Activated naive CD8-positive, alpha-beta T cell treated with anti-CD3 and anti-CD28 coated beads for 36 hours (primary cell): Measurements from ENCODE around the gene BRIP1. TPM values are rescaled to one million over a fixed set of nuclear protein-coding genes. Genes with fewer than 3 reads are reported as not detected.

Experiments used
- DNase-seq: peaks from one replicate; pipeline ENCODE4 v3.0.0; 2021
- H3K27ac Mint-ChIP-seq: one replicate; pipeline ENCODE4 v1.8.0; 2022; ENCODE audit warnings: mild to moderate bottlenecking, moderate library complexity, mixed read lengths
- H3K27me3 Mint-ChIP-seq: one replicate; pipeline ENCODE4 v1.8.0; 2022; ENCODE audit warnings: mild to moderate bottlenecking, mixed read lengths
- H3K36me3 Mint-ChIP-seq: one replicate; pipeline ENCODE4 v1.8.0; 2021; ENCODE audit warnings: mild to moderate bottlenecking, mixed read lengths
- H3K4me1 Mint-ChIP-seq: one replicate; pipeline ENCODE4 v1.8.0; 2021; ENCODE audit warnings: mixed read lengths
- H3K4me3 Mint-ChIP-seq: one replicate; pipeline ENCODE4 v1.8.0; 2022; ENCODE audit warnings: mild to moderate bottlenecking, moderate library complexity, mixed read lengths
- H3K9me3 Mint-ChIP-seq: one replicate; pipeline ENCODE4 v1.8.0; 2022; ENCODE audit warnings: mixed read lengths
- total RNA-seq, 2 experiments: library from RNA; stranded (reverse); gene quantifications; one replicate each; pipeline ENCODE4 v1.2.3, GENCODE V29; 2021

BRIP1 gene
- total RNA-seq, 2 experiments from 2014 or later: 16.6 to 17.0 TPM

DNA sequence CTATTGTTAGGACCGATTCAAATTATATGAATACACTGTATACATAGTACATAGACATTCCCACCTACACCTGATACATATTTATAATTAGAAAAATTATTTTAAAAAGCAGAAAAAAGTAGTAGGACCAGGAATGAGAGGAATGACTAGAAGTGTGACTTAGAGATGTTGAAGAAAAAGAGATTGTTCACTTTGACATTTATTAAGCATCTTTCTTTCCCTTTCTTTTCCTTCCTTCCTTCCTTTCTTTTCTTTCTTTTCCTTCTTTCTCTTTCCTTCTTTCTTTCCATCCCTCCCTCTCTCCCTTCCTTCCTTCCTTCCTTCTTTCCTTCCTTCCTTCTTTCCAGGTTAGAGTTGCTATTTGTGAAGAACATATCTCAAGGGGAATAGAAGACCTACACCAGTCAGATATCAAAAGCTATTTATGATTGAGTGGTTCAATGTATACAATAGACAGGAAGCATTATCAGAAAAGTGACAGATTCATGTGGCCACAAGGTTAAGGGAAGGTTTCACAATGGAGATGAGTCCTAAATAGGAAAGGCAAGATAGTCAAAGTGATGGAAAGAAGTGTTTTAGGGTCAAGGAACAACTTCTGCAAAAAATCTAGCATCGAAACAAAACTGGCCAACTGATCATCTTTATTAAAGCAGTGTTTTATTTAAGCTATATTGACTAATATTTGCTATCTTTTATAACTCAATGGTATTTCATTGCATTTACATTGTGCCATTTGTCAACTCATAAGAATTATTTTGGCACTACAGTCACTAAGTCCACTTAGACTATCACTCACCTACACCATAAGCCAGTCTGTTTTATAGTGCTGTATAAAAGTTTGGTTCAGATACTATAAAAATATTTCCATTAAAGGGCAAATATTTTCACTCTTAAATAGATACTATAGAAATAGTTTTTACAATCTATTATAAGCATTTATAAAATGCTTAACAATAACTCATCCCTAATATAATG lies 218.2 kb downstream of the BRIP1 start:
- H3K9me3 Mint-ChIP-seq: peaks cover 1% of the 10 kb centered on the region
- no peak overlapping the region for H3K27ac Mint-ChIP-seq
- H3K4me3 Mint-ChIP-seq: no peak overlapping the region
- H3K4me1 Mint-ChIP-seq: no peaks in the 10 kb centered on the region
- no peak for DNase-seq
- peaks cover 18% of the 10 kb centered on the region for H3K27me3 Mint-ChIP-seq
- H3K36me3 Mint-ChIP-seq: no peaks in the 10 kb centered on the region

DNA sequence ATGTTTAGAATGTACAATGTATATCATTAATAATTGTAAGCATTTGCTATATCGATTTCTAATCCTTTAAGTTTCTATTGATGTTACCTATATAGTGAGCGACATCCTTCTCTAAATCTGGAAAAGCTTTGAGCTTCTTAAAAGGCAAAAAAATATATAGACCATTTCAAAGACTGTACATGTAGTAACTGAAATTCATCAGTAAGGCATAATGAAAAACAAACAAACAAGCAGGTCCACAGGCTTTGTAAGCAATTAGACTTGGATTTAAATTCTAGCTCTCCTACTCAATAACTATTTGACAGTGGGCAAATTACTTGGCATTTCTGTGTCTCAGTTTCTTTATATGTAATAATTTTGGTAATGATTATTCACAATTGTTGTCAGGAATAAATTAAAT lies 220.6 kb downstream of the BRIP1 start:
- H3K36me3 Mint-ChIP-seq: no peaks in the 10 kb centered on the region
- no peaks in the 10 kb centered on the region for H3K4me1 Mint-ChIP-seq
- no peak for DNase-seq
- H3K9me3 Mint-ChIP-seq: no peaks in the 10 kb centered on the region
- H3K27ac Mint-ChIP-seq: no peak overlapping the region
- no peak overlapping the region for H3K4me3 Mint-ChIP-seq
- peaks cover 25% of the 10 kb centered on the region for H3K27me3 Mint-ChIP-seq

DNA sequence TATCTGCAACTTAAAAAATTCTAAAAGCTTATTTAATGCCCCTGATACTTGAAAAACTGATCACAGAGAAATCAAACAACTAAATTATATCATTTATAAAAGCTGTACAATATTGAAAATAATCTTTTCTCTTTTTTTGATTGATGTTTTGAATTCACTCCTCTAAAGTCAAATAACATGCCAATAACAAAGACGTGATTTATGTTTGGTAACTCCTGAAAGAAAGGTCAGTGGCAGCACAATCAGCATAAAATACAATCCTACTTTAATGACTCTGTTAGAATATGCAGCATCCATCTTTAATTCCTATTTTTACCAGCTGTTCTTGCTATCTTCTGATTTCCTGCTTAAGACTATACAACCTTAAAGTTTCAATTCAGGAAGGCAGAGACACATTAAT lies 221.6 kb downstream of the BRIP1 start:
- Mint-ChIP-seq H3K36me3 (no peaks in the 10 kb centered on the region), H3K4me3 (no peak overlapping the region), H3K27ac (no peak overlapping the region), H3K4me1 (no peaks in the 10 kb centered on the region), H3K27me3 (peaks cover 26% of the 10 kb centered on the region), H3K9me3 (no peaks in the 10 kb centered on the region)
- no peak for DNase-seq

GRCh38 chr17:61641084-61641483 lies 222.2 kb downstream of the BRIP1 start:
- Mint-ChIP-seq H3K27ac (no peak overlapping the region), H3K27me3 (peaks cover 30% of the 10 kb centered on the region), H3K36me3 (no peaks in the 10 kb centered on the region), H3K4me1 (no peaks in the 10 kb centered on the region), H3K4me3 (no peak overlapping the region), H3K9me3 (no peaks in the 10 kb centered on the region)
- no peak for DNase-seq

GRCh38 chr17:61639818-61640217 lies 223.5 kb downstream of the BRIP1 start:
- Mint-ChIP-seq H3K9me3 (peaks cover 8% of the 10 kb centered on the region), H3K27ac (no peak overlapping the region), H3K27me3 (peaks cover 41% of the 10 kb centered on the region), H3K36me3 (no peaks in the 10 kb centered on the region), H3K4me3 (no peak overlapping the region), H3K4me1 (no peaks in the 10 kb centered on the region)
- no peak for DNase-seq

DNA sequence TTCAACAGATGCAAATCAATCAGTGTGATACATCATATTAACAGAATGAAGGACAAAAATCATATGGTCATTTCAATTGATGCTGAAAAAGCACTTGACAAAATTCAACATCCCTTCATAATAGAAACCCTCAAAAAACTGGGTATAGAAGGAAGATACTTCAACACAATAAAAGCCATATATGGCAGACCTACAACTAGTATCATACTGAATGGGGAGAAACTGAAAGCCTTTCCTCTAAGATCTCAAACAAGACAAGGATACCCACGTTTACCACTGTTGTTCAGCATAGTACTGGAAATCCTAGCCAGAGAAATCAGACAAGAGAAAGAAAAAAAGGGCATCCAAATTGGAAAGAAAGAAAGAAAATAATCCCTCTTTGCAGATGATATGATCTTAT lies 225.2 kb downstream of the BRIP1 start:
- no peak overlapping the region for H3K27ac Mint-ChIP-seq
- no peak overlapping the region for H3K4me3 Mint-ChIP-seq
- H3K4me1 Mint-ChIP-seq: no peaks in the 10 kb centered on the region
- peaks cover 50% of the 10 kb centered on the region for H3K27me3 Mint-ChIP-seq
- DNase-seq: no peak
- no peaks in the 10 kb centered on the region for H3K36me3 Mint-ChIP-seq
- peaks cover 8% of the 10 kb centered on the region for H3K9me3 Mint-ChIP-seq

DNA sequence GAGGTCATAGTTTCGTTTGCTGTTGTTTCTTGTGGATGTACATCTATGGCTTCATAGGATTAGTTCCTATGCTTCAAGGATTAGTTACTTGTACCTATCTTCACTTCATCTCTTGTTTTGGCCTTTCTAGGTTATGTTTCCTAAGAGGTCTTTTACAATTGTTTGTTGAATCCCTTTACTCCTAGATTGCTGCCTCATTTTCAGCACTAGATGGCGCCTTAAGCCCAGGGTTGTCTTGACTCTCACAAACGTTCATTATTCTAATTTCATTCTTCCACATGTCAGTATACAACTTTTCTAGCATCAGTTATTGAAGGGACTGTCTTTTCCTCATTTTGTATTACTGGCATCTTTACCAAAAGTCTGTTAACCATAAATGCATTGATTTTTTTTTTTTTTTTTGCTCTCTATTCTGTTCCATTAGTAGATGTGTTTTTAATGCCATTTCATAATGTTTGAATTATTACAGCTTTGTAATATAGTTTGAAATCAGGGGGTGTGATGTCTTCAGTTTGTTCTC lies 227.4 kb downstream of the BRIP1 start:
- H3K4me1 Mint-ChIP-seq: no peaks in the 10 kb centered on the region
- H3K36me3 Mint-ChIP-seq: no peaks in the 10 kb centered on the region
- H3K9me3 Mint-ChIP-seq: peaks cover 8% of the 10 kb centered on the region
- H3K27ac Mint-ChIP-seq: no peak overlapping the region
- H3K27me3 Mint-ChIP-seq: peaks cover 68% of the 10 kb centered on the region
- DNase-seq: peak; percentile 18
- H3K4me3 Mint-ChIP-seq: no peak overlapping the region

DNA sequence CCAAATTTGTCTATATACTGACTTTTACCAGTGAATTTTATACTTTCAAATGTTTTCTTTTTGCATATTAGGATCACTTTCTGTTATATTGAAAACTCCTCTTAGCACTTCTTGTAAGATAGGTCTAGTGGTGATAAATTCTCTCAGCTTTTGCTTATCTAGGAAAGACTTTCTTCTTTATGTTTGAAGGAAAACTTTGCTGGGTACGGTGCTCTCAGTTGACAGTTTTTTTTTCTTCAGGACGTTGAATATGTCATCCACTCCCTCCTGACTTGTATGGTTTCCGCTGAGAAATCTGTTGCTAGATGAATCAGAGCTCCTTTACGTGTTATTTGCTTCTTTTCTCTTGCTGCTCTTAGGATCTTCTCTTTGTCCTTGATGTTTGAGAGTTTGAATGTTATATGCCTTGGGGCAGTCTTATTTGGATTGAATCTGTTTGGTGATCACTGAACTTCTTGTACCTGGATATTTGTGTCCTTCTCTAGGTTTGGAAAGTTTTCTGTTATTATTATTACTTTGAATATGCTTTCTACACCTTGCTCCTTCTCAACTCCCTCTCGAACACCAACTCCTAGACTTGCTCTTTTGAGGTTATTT lies 228.3 kb downstream of the BRIP1 start:
- no peak overlapping the region for H3K4me3 Mint-ChIP-seq
- peaks cover 77% of the 10 kb centered on the region for H3K27me3 Mint-ChIP-seq
- no peaks in the 10 kb centered on the region for H3K36me3 Mint-ChIP-seq
- peaks cover 8% of the 10 kb centered on the region for H3K9me3 Mint-ChIP-seq
- H3K4me1 Mint-ChIP-seq: no peaks in the 10 kb centered on the region
- no peak for DNase-seq
- no peak overlapping the region for H3K27ac Mint-ChIP-seq

- DNase-seq: no peak
- Mint-ChIP-seq H3K27ac (no peak overlapping the region), H3K4me3 (no peak overlapping the region), H3K4me1 (no peaks in the 10 kb centered on the region), H3K27me3 (peaks cover 73% of the 10 kb centered on the region), H3K9me3 (peaks cover 8% of the 10 kb centered on the region), H3K36me3 (no peaks in the 10 kb centered on the region)
These were observed 229.3 kb downstream of the BRIP1 start for GRCh38 chr17:61634011-61634539.

DNA sequence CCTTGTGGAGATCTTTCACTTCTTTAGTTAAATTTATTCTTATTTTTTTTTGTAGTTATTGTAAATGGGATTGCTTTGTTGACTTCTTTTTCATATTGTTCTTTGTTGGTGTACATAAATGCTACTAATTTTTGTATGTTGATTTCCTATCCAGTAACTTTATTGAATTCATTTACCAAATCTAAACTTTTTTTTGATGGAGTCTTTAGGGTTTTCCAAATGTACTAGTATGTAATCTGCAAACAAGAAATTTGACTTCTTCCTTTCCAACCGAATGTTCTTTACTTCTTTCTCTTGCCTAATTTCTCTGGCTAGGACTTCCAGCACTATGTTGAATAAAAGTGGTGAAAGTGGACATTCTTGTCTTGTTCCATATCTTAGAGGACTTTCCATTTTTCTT lies 230.5 kb downstream of the BRIP1 start:
- no peak overlapping the region for H3K27ac Mint-ChIP-seq
- peaks cover 68% of the 10 kb centered on the region for H3K27me3 Mint-ChIP-seq

DNA sequence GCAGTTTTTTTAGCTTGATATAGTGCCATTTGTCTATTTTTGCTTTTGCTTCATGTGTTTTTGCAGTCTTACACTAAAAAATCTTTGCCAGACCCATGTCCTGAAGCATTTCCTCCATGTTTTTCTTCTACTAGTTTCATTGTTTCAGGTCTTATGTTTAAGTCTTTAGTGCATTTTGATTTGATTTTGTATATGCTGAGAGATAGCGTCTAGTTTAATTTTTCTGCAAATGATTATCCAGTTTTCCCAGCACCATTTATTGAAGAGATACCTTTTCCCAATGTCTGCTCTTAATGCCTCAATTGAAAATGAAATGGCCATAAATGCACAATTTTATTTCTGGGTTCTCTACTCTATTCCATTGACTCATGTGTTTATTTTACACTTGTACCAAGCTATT lies 231.5 kb downstream of the BRIP1 start:
- no peak overlapping the region for H3K4me3 Mint-ChIP-seq
- H3K36me3 Mint-ChIP-seq: no peaks in the 10 kb centered on the region
- no peak overlapping the region for H3K27ac Mint-ChIP-seq
- H3K4me1 Mint-ChIP-seq: no peaks in the 10 kb centered on the region
- no peak for DNase-seq
- peaks cover 63% of the 10 kb centered on the region for H3K27me3 Mint-ChIP-seq
- peaks cover 8% of the 10 kb centered on the region for H3K9me3 Mint-ChIP-seq

More for the DNA sequence above, 230.5 kb downstream of the BRIP1 start:
- Mint-ChIP-seq H3K36me3 (no peaks in the 10 kb centered on the region), H3K4me3 (no peak overlapping the region), H3K4me1 (no peaks in the 10 kb centered on the region), H3K9me3 (peaks cover 8% of the 10 kb centered on the region)
- DNase-seq: no peak

Other genes with a start within 250 kb of the BRIP1 start
- gene INTS2, start 64.5 kb upstream of the BRIP1 start, total RNA-seq: 10 to 100 TPM; 24.3 to 26.2 TPM
- gene MED13, start 201.8 kb upstream of the BRIP1 start, total RNA-seq: 10 to 100 TPM; 37.8 to 39.1 TPM